ENCODE measurements around the gene TMEM97.

TMEM97 gene

DNA sequence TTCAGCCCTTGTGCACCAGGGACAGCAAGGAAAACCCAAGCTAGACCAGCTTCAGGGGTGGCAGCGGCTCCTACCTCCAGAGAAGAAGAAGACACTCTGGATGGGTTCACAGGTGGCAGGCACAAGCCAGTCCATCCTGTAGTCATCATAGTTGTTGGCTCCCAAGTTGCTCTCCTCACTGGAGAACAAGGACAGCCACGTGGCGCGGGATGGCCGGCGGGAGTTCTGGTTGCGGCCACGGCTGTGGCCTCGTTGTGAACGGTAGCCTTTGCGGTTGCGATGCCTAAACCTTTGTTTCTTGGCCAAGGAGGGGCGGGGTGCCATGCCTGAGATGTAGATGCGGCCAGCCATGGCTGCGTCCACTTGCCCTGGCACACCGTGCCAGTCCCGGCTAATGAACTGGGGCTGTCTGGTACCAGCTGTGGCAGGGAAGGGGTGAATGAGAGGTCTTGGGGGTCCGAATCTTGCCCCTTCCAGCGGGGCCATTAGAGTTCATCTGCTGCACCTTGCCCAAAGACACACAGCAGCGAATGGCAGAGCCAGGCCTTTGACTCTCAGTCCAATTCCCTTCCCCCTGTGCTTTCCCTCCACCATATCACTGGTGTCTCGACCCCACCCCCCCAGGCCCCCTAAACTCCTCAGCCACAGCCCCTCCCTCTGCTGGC lies 48.8 kb downstream of the TMEM97 start:
- no peak for DNase-seq

GRCh38 chr17:28368306-28368831 lies 49.4 kb downstream of the TMEM97 start:
- DNase-seq: no peak

DNA sequence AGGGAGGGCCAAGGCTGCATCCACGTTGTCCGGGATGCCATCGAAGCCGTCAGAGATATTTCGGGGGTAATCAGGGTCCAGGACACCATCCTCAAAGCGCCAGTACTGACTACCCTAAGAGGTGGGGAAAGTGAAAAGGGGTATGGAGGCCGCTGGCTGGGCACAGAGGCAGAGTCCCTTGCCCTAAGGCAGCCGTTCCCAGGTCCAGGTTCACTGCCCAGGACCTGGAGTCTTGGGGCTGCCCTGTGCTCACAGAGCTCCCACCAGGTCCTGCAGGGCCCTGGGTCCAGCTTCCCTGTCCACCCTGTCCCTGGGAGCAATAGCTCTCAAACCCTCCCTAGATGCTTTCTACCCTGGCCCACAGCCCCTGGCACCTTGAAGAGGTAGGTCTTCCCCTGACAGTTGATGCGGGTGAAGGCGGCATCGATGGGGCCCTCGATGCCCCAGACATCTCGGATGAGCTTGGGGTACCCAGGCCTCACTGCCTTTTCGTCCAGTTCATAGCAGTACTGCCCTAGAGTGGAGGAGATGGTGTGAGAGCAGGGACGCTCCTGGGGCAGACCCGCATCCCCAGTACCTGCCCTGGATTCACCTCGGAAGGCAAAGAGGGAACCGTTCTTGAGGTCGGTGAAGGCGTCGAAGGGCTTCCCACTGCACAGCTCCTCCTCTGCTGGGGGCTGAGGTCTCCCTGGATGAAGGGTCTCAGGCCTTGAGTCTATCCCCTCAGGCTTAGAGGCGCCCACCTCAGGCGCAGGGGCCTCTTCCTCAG lies 50.1 kb downstream of the TMEM97 start:
- DNase-seq: no peak

DNA sequence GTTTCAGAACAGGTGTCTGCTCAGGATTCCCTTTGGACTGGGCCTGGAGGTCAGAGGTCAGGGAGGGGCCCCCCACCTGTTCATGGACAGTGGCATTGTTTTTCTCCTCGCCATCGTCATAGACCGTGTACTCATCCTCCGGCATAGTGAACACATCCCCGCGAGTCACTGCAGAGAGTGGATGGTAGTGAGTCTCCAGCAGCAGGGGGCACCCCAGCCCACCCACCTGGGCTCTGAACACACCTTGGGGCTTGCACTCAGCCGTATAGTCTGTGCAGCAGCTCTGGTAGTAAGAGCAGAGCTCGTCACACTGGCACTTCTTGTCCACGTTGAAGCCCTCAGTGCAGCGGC lies 50.7 kb downstream of the TMEM97 start:
- DNase-seq: no peak

- no peak for DNase-seq
Measured at GRCh38 chr17:28370035-28370743, 51.2 kb downstream of the TMEM97 start, which contains the start of gene VTN. VTN (minus strand) TSS chr17:28370307; CDS start chr17:28370203, 104 bp downstream.

GRCh38 chr17:28370744-28371103 lies 51.7 kb downstream of the TMEM97 start:
- DNase-seq: no peak

DNA sequence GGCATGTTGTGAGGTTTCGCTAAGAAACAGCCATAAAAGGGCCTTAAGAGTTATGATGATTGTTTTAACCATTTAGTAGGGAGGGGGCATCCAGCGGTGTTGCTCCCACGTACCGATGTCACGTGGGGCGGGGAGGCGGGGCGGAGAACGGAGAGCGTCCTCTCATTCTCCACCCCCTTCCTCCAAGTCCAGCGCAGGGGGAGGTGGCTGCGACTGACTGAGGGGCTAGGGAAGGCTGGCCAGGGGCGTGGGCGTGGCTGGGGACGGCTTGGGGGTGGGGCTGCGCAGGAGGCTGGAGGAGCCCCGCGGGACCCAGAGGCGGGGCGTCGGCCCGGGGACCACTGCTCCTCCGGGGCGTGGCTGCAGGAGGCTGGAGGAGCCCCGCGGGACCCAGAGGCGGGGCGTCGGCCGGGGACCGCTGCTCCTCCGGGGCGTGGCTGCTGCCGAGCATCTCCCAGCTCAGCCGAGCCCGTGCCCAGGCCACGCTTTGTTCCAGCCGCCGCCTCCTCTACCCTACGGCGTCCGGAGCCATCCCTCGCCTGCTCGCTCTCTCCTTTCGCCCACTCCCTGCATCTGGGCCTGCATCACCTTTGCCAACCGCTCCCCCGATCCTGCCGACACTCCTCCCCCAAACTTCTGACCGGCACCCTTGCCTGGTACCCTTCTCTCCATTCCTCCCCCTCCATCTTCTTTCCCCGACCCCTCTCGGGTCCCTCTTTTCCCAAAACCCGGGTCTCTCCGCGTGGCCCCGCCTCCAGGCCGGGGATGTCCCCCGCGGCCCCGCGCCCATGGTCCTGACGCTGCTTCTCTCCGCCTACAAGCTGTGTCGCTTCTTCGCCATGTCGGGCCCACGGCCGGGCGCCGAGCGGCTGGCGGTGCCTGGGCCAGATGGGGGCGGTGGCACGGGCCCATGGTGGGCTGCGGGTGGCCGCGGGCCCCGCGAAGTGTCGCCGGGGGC lies 52.5 kb downstream of the TMEM97 start, which contains the start of gene SARM1:
SARM1 (plus strand) TSS at position 450 of the 958 bp plus-strand sequence; CDS start at position 789, 339 bp downstream.
- DNase-seq: peak; percentile 48 to 89

GRCh38 chr17:28372203-28372944 lies 53.4 kb downstream of the TMEM97 start:
- no peak for DNase-seq

DNA sequence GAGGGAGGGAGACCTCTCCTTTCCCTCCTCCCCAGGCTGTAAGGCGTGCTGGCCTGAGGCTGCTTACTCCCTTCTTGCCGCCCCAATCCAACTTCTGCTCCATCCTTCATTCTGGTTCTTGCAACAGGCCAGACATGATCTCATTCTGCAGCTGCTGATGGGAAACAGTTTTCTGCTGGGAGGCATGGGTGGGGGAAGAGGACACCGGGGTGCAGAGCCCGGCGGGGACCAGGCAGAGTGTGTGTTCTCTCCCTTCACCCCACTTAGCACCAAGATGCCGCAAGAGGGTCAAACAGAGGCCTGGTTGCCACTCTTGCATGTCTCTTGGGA lies 53.9 kb downstream of the TMEM97 start:
- no peak for DNase-seq
